Endothelial cell of umbilical vein (primary cell): ENCODE data around the gene GPBAR1. TPM values are rescaled to one million over a fixed set of nuclear protein-coding genes. Genes with fewer than 3 reads are reported as not detected.

Experiments
- BruUV-seq: library from RNA; stranded (reverse); fragments of 400-500 nt; replicated peaks from 2 replicates; lab custom pipeline; 2021; lab: Mats Ljungman, UMichigan
- CTCF ChIA-PET: fragments of 300-600, 350-600 bp; sonication (Branson Sonifier 250); formaldehyde crosslinking; loops from one replicate; lab custom pipeline; 2021; ENCODE audit warnings: antibody characterized with exemption, inconsistent platforms; lab: Charles Lee
- POLR2A ChIA-PET: fragments of 300-600, 350-600 bp; sonication (Branson Sonifier 250); formaldehyde crosslinking; loops from one replicate; lab custom pipeline; 2021; ENCODE audit warnings: antibody characterized with exemption, inconsistent platforms; lab: Charles Lee
- DNase-seq: peaks from one replicate; pipeline ENCODE4 v3.0.0-alpha.2; 2011; ENCODE audit warnings: low read depth, low spot score
- FAIRE-seq: peaks from 2 replicates; lab custom pipeline; 2011; peaks lifted over from hg19 to GRCh38; lab: Jason Lieb, UNC
- H2AFZ ChIP-seq: 2 replicates; pipeline ENCODE4 v1.6.0; 2012; ENCODE audit warnings: low read depth, low read length, control low read depth, inconsistent platforms
- H3K27ac ChIP-seq: 2 replicates; pipeline ENCODE4 v1.5.1; 2011; ENCODE audit warnings: low read depth, mild to moderate bottlenecking, control low read depth, low read length, moderate library complexity; ENCODE audit not compliant: insufficient read depth
- H3K27me3 ChIP-seq, 2 experiments: 2 replicates each; pipeline versions ENCODE4 v1.6.0 to v1.6.1; 2011; ENCODE audit warnings: low read length in 2 of 2, mixed read lengths in 1 of 2; ENCODE audit not compliant: control insufficient read depth in 2 of 2, insufficient read depth in 2 of 2
- H3K36me3 ChIP-seq, 2 experiments: 2 replicates in 1 of 2; 3 replicates in 1 of 2; pipeline ENCODE4 v1.5.1; 2011; ENCODE audit warnings: low read length in 2 of 2, mild to moderate bottlenecking in 1 of 2, moderate library complexity in 1 of 2; ENCODE audit not compliant: control insufficient read depth in 2 of 2, insufficient read depth in 2 of 2; ENCODE audit errors: extremely low read depth in 1 of 2
- H3K4me1 ChIP-seq: 3 replicates; pipeline ENCODE4 v1.5.1; 2011; ENCODE audit warnings: mild to moderate bottlenecking, low read length; ENCODE audit not compliant: control insufficient read depth, insufficient read depth; ENCODE audit errors: extremely low read depth
- H3K4me2 ChIP-seq: 2 replicates; pipeline ENCODE4 v1.6.1; 2011; ENCODE audit warnings: low read length, control low read depth, mixed read lengths; ENCODE audit not compliant: insufficient read depth
- H3K4me3 ChIP-seq, 3 experiments: fragments of 200-600 bp in 1 of 3; sonication (generic), shearing (Covaris generic) in 1 of 3; replicated peaks in 1 of 3; 2 replicates each; pipeline ENCODE4 v1.5.1; 2011 to 2016; ENCODE audit warnings: control low read depth in 3 of 3, low read length in 3 of 3, mild to moderate bottlenecking in 2 of 3, inconsistent platforms in 1 of 3, low read depth in 1 of 3, moderate library complexity in 1 of 3; ENCODE audit not compliant: insufficient read depth in 1 of 3
- H3K79me2 ChIP-seq: 2 replicates; pipeline ENCODE4 v1.6.0; 2012; ENCODE audit warnings: low read length, inconsistent platforms; ENCODE audit not compliant: control insufficient read depth, insufficient read depth
- H3K9ac ChIP-seq: replicated peaks from 2 replicates; pipeline ENCODE3; 2011; ENCODE audit warnings: low read length, control low read depth; ENCODE audit not compliant: insufficient read depth; ENCODE audit errors: extremely low read depth
- H3K9me1 ChIP-seq: replicated peaks from 3 replicates; pipeline ENCODE4 v1.6.0; 2011; ENCODE audit warnings: mild to moderate bottlenecking, low read length; ENCODE audit not compliant: control insufficient read depth, insufficient read depth; ENCODE audit errors: extremely low read depth
- H3K9me3 ChIP-seq: replicated peaks from 2 replicates; pipeline ENCODE4 v1.5.1; 2012; ENCODE audit warnings: low read length, inconsistent platforms; ENCODE audit not compliant: control insufficient read depth, insufficient read depth
- H4K20me1 ChIP-seq: replicated peaks from 2 replicates; pipeline ENCODE3; 2011; ENCODE audit warnings: mild to moderate bottlenecking, low read length; ENCODE audit not compliant: control insufficient read depth, insufficient read depth; ENCODE audit errors: extremely low read depth
- CTCF ChIP-seq, 2 donors: IDR thresholded peaks; 1 replicate in 1 of 2; 2 replicates in 1 of 2; pipeline ENCODE4 v1.5.1; 2011; ENCODE audit warnings: low read length in 2 of 2, mild to moderate bottlenecking in 2 of 2, moderate library complexity in 2 of 2, control low read depth in 1 of 2, inconsistent platforms in 1 of 2, low read depth in 1 of 2; ENCODE audit not compliant: insufficient read depth in 1 of 2; ENCODE audit errors: extremely low read depth in 1 of 2
- EZH2 ChIP-seq: IDR thresholded peaks from 2 replicates; pipeline ENCODE4 v1.6.1; 2012; ENCODE audit warnings: borderline replicate concordance, low read depth, mild to moderate bottlenecking, moderate library complexity, low read length, inconsistent platforms; ENCODE audit not compliant: severe bottlenecking
- FOS ChIP-seq: IDR thresholded peaks from 2 replicates; pipeline ENCODE4 v1.6.1; 2011; ENCODE audit warnings: mild to moderate bottlenecking, low read length, moderate library complexity, borderline replicate concordance; ENCODE audit not compliant: insufficient read depth
- GATA2 ChIP-seq: IDR thresholded peaks from 2 replicates; pipeline ENCODE4 v1.7.0; 2011; ENCODE audit warnings: low read depth, mild to moderate bottlenecking, moderate library complexity, mixed read lengths, low read length; ENCODE audit not compliant: insufficient read length, insufficient read depth
- JUN ChIP-seq: IDR thresholded peaks from 2 replicates; pipeline ENCODE4 v1.6.1; 2011; ENCODE audit warnings: borderline replicate concordance, low read depth; ENCODE audit not compliant: insufficient read length, insufficient read depth
- MAX ChIP-seq: IDR thresholded peaks from 2 replicates; pipeline ENCODE4 v1.6.1; 2011; ENCODE audit not compliant: insufficient read depth, insufficient read length
- MYC ChIP-seq: IDR thresholded peaks from one replicate; pipeline ENCODE4 v1.6.1; 2011; ENCODE audit warnings: mild to moderate bottlenecking, low read depth, low read length
- POLR2A ChIP-seq: IDR thresholded peaks from 2 replicates; pipeline ENCODE4 v1.6.1; 2012; ENCODE audit warnings: low read depth, mild to moderate bottlenecking, control low read depth, low read length
- POLR2AphosphoS5 ChIP-seq: IDR thresholded peaks from 2 replicates; pipeline ENCODE4 v1.6.1; 2012; ENCODE audit warnings: low read depth, mild to moderate bottlenecking, control low read depth, low read length, moderate library complexity; ENCODE audit not compliant: insufficient read depth
- dilution Hi-C: fragments of 300-500 bp; cut with MboI; formaldehyde crosslinking; loops from one replicate; pipeline ENCODE4 v1.15.0; 2019; ENCODE audit warnings: low sequenced_read_pairs; ENCODE audit not compliant: extremely low pct_ligation_motif_present
- intact Hi-C: fragments of 100-400 bp; cut with micrococcal nuclease; formaldehyde crosslinking; loops from one replicate; pipeline ENCODE4 v1.10.0; 2022
- polyA plus RNA-seq, 4 experiments: library from polyadenylated mRNA; depleted of rRNA in 3 of 4; stranded (reverse) in 3 of 4; unstranded in 1 of 4; fragments of >200 nt; gene quantifications; 2 replicates each; pipeline versions ENCODE4 v1.2.1 to v1.2.3, GENCODE V29; 2011 to 2012; ENCODE audit warnings: missing spikeins in 1 of 4
- total RNA-seq: library from RNA; stranded (reverse); gene quantifications from 2 replicates; pipeline ENCODE4 v1.2.3, GENCODE V29; 2021

GPBAR1 gene
- total and polyA plus RNA-seq, 2 donors (not counting 3 experiments of a cell fraction or from before 2014, with no cell fraction given) = 0.14 to 0.75 TPM

GRCh38 chr2:218296847-218297246 lies 36.0 kb downstream of the GPBAR1 start:
- Histone ChIP-seq H3K4me2 (no peak overlapping the region), H4K20me1 (no peaks in the 10 kb centered on the region), H3K36me3 (no peaks in the 10 kb centered on the region), H3K9me3 (no peaks in the 10 kb centered on the region), H2AFZ (no peak overlapping the region), H3K27me3 (no peaks in the 10 kb centered on the region), H3K4me3 (no peak overlapping the region), H3K9me1 (no peaks in the 10 kb centered on the region), H3K79me2 (peaks cover 4% of the 10 kb centered on the region), H3K9ac (no peak overlapping the region), H3K4me1 (peaks cover 36% of the 10 kb centered on the region), H3K27ac (no peak overlapping the region)
- FAIRE-seq (no peak), DNase-seq (no peak)
- dilution Hi-C loops = no loop called here
- BruUV-seq = no TSS peak
- ChIA-PET CTCF (interaction anchor here (2.0 to 12.1 kb wide), 5 partner anchors 23 to 169 kb away, joined by 5 to 178 read pairs (median 14); partner anchors contain the start of gene CATIP), POLR2A (no interaction called here)
- intact Hi-C loops = no loop called here
- TF ChIP-seq POLR2AphosphoS5 (no peak), EZH2 (no peak), CTCF (IDR thresholded peaks at IDR 0.05; ENCODE audit: extremely low read depth in 1 of 2, insufficient read depth in 1 of 2, low read depth in 1 of 2, low read length in 2 of 2) (no peak), MYC (no peak), JUN (no peak), POLR2A (no peak), FOS (no peak), GATA2 (no peak), MAX (no peak)
